HK-2 (cell line): ENCODE data around the gene ALOX5AP.

Experiments used
- DNase-seq: peaks from one replicate; pipeline ENCODE4 v3.0.0-alpha.2; 2018; ENCODE audit not compliant: unreplicated experiment

The ALOX5AP gene

GRCh38 chr13:30714629-30715371 lies 20.5 kb upstream of the ALOX5AP start:
- no peak for DNase-seq

- DNase-seq = no peak
These were observed 20.0 kb upstream of the ALOX5AP start for GRCh38 chr13:30715372-30715756.

GRCh38 chr13:30715837-30716236 lies 19.5 kb upstream of the ALOX5AP start:
- no peak for DNase-seq

GRCh38 chr13:30718661-30719524 lies 16.4 kb upstream of the ALOX5AP start:
- DNase-seq = peak; percentile 31

- DNase-seq = no peak
These were observed 15.8 kb upstream of the ALOX5AP start for GRCh38 chr13:30719525-30719914.

- DNase-seq = no peak
These were observed 15.0 kb upstream of the ALOX5AP start for GRCh38 chr13:30720172-30720869.

- no peak for DNase-seq
These were observed 13.4 kb upstream of the ALOX5AP start for GRCh38 chr13:30721936-30722335.

- DNase-seq = no peak
These were observed 13.0 kb upstream of the ALOX5AP start for GRCh38 chr13:30722361-30722760.

- no peak for DNase-seq
These were observed 10.6 kb upstream of the ALOX5AP start for GRCh38 chr13:30724778-30725177.

GRCh38 chr13:30725326-30726085 lies 9.8 kb upstream of the ALOX5AP start:
- no peak for DNase-seq

- DNase-seq = no peak
These were observed 9.2 kb upstream of the ALOX5AP start for GRCh38 chr13:30726192-30726591.

GRCh38 chr13:30727491-30728355 lies 7.6 kb upstream of the ALOX5AP start:
- DNase-seq = no peak

GRCh38 chr13:30729801-30730200 lies 5.5 kb upstream of the ALOX5AP start:
- DNase-seq = no peak

GRCh38 chr13:30730526-30730925 lies 4.8 kb upstream of the ALOX5AP start:
- no peak for DNase-seq

GRCh38 chr13:30731361-30732045 lies 3.8 kb upstream of the ALOX5AP start:
- DNase-seq = no peak

- no peak for DNase-seq
These were observed 3.3 kb upstream of the ALOX5AP start for GRCh38 chr13:30732046-30732390.

GRCh38 chr13:30734439-30734838 lies 904 bp upstream of the ALOX5AP start:
- DNase-seq = peak; percentile 33

GRCh38 chr13:30735872-30736175 lies 481 bp downstream of the ALOX5AP start:
- no peak for DNase-seq

GRCh38 chr13:30736461-30737320 lies 1.3 kb downstream of the ALOX5AP start:
- DNase-seq = no peak
